Astrocyte of the hippocampus (primary cell): ENCODE data around the gene ABCD3.

Source experiments
- DNase-seq: peaks from one replicate; pipeline ENCODE4 v3.0.0; 2011; ENCODE audit warnings: low read depth, low spot score

Gene ABCD3

GRCh38 chr1:94526152-94526980 is 108.2 kb downstream of the ABCD3 start:
- peak; percentile 34 for DNase-seq

GRCh38 chr1:94527447-94528031 is 109.3 kb downstream of the ABCD3 start:
- DNase-seq = peak; percentile 83

- DNase-seq = peak; percentile 67
These were observed 110.1 kb downstream of the ABCD3 start for GRCh38 chr1:94528299-94528698.

GRCh38 chr1:94528826-94529225 is 110.6 kb downstream of the ABCD3 start:
- no peak for DNase-seq

DNA sequence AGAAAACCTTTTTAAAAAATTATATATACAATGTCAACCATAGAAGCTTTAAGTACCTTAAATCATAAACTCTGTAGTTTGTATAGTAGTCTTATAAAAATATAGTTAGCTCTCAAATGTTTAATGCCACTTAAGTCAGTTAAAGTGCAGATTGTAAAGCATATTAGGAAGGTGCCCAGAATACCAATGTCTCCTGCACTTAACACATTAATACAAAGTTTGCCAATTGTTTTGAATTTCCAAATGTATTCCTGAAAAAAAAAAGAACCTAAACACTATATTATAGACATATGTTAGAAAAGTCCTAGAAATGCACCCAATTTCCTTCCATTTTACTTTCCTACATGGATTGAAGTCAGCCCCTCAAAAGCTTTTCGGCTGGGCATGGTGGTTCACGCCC is 111.2 kb downstream of the ABCD3 start:
- DNase-seq = no peak

GRCh38 chr1:94530373-94530878 is 112.2 kb downstream of the ABCD3 start:
- peak; percentile 25 for DNase-seq

- no peak for DNase-seq
These were observed 113.5 kb downstream of the ABCD3 start for GRCh38 chr1:94531664-94532063.

DNA sequence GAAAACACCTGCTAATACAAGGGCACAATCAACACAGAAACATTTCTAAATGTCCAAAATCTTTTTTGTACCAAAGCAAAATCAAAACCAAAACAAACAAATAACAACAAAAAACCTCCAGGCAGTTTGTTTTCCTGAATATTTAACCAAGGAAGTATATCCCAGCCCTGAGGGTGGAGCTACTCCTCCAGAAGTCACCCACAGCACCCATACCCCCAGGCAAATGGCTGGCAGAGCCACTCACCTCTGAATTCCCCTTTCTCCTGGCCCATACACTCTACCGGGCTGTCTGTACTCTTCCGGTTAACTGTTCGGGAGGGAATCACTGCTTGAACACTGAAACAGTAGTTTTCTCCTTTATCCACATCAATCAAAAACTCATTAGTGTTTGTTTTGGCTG is 113.9 kb downstream of the ABCD3 start:
- peak; percentile 44 for DNase-seq

GRCh38 chr1:94535095-94535494 is 116.9 kb downstream of the ABCD3 start:
- DNase-seq = no peak

DNA sequence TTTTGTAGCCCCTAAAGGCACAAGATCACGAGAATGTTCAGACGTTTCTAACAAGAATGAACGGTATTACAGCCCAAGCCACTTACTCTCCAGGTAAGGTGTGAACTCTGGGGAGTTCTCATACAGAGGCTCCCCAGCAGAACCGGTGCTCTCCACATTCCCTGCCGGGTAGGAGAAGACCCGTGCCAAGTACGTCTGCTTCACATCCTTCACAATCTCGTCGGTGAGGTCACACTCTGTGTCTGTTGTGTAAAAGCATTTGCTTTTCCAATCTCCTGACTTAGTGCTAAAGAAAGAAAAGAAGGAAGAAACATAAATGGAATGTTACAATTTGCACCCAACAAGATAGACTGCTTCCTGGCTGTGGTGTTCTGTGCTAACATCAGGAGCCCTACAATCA is 117.7 kb downstream of the ABCD3 start:
- peak; percentile 23 for DNase-seq

- no peak for DNase-seq
These were observed 119.1 kb downstream of the ABCD3 start for GRCh38 chr1:94537254-94537653.

DNA sequence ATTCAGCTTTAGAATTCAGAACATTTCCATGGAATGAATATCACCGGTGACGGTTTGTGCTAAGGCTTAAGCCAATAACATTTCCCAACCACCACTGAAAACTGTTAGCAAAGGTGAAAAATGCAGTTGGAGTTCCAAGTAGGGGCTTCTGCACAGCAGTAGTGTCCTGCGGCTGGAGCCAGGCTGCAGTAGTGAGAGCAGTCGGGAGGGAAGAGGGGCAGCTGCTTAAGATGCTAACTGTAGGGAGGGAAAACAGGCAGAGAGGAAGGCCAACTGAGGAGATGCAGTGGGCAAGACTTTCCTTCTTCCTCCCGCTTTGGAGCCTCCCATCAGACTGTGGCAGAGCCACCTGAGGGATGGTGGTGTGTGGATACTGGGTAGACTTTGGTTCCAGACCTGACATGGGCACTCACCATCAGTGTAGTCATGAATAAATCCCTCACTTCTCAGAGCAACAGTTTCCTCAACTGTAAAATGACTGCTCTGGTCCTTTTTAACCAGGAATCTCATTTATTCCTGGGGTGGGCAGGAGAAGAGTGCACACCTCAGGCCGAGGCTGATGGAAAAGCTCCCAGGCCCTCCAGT is 120.1 kb downstream of the ABCD3 start:
- DNase-seq = peak; percentile 54

GRCh38 chr1:94539496-94539895 is 121.3 kb downstream of the ABCD3 start:
- DNase-seq = peak; percentile 70

DNA sequence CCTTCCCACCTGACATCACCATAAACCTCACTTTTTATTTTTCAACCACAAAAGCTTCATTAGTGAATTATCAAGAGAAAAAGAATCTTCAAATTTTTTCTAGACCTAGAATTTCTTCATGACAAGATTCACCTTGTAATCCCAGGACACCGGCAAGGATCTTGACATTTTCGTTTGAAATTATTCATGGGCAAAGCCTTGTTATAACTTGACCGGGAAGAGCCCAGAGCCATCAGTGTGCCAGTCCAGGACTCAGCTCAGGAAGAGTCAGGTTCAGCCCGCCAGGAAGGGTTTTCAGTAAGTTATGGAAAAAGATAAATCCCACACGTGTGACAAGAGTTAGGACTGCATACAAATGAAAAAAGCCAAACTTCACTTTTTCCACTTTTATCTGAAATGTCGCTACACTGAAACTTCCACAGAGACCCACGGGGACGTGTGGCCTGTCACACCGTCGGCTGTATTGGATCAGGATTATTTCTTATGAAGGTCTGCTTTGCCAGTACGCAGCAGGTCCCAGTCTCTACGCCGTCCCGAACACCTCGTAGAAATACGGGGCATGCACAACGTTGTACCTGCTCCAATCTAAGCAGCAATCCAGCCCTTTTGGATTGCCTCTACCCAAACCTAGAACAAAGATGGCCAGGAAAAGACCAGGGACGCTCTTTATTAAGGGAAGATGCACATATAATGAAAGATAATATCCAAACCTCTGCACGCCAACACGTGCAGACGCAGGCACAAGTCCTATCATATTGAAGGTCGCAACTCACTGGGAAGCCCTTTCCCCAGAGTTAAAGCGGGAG is 122.5 kb downstream of the ABCD3 start:
- peak; percentile 41 for DNase-seq

GRCh38 chr1:94541246-94542087 is 123.3 kb downstream of the ABCD3 start, which contains the start of gene F3:
Gene F3 (minus strand): TSS chr1:94541759. CDS start chr1:94541636, 123 bp downstream.
- DNase-seq = peak; percentile 97

DNA sequence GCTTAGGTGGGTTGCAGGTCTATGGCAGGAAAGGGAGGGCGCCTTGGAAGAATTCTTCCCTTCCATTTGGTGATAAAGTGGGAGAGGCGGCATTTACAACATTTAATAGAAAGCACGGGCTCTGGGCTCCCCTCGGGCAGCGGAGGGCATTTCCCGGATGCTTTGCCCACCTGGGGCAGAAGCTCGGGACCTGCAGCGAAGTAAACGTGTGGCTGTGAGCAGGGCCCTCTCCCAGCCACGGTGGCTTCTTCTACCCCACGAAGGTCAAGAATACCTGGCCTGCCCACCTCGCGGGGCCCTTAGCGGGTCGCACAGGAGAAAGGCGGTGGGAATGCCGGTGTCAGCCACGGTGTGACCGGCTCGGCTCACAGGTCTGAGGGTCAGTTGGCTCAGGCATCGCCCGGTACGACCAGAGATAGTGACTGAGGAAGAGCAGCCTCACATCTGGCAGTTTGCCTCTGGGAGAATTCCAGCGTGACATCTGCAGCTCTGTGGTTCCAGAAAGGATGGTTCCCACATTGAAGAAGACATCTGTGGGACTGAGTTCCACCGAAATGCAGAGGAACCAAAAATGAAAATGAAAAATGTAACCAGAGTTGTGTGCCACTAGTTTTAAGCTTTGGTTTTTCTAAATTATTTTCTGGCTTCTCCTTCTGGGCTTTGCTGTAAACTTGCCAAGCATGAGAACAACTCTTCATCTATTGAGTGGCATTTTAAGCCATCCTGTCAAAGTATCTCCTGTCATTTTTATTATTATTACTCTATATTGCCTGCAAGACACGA is 124.1 kb downstream of the ABCD3 start:
- peak; percentile 39 for DNase-seq

DNA sequence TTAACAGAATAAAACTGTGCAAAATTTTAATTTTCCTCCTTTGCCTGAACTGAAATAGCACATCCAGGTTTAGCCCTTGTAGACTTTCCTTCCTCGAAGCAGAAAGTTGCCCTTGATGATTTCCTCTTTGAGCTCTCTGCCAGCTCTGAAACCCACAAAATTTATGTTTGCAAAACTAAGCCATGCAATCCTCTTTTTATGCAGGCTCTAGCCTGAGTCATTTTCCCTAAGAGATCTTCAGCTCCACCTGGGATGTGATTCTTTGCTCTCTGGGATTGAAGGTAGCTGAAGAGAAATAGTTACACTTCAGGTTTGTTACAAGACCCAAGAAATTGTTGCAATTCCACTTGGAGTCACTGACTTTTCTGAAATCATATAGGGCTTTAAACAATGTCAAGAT is 124.8 kb downstream of the ABCD3 start:
- peak; percentile 69 for DNase-seq

- DNase-seq = peak; percentile 44
These were observed 125.9 kb downstream of the ABCD3 start for GRCh38 chr1:94543893-94544635.
